Endothelial cell of umbilical vein (primary cell): ENCODE results near the gene PLSCR1. TPM values are rescaled to one million over a fixed set of nuclear protein-coding genes. Genes with fewer than 3 reads are reported as not detected.

ENCODE experiments used
- BruUV-seq: library from RNA; stranded (reverse); fragments of 400-500 nt; replicated peaks from 2 replicates; lab custom pipeline; 2021; lab: Mats Ljungman, UMichigan
- CTCF ChIA-PET: fragments of 300-600, 350-600 bp; sonication (Branson Sonifier 250); formaldehyde crosslinking; loops from one replicate; lab custom pipeline; 2021; ENCODE audit warnings: antibody characterized with exemption, inconsistent platforms; lab: Charles Lee
- POLR2A ChIA-PET: fragments of 300-600, 350-600 bp; sonication (Branson Sonifier 250); formaldehyde crosslinking; loops from one replicate; lab custom pipeline; 2021; ENCODE audit warnings: antibody characterized with exemption, inconsistent platforms; lab: Charles Lee
- DNase-seq: peaks from one replicate; pipeline ENCODE4 v3.0.0-alpha.2; 2011; ENCODE audit warnings: low read depth, low spot score
- FAIRE-seq: peaks from 2 replicates; lab custom pipeline; 2011; peaks lifted over from hg19 to GRCh38; lab: Jason Lieb, UNC
- H2AFZ ChIP-seq: 2 replicates; pipeline ENCODE4 v1.6.0; 2012; ENCODE audit warnings: low read depth, low read length, control low read depth, inconsistent platforms
- H3K27ac ChIP-seq: 2 replicates; pipeline ENCODE4 v1.5.1; 2011; ENCODE audit warnings: low read depth, mild to moderate bottlenecking, control low read depth, low read length, moderate library complexity; ENCODE audit not compliant: insufficient read depth
- H3K27me3 ChIP-seq, 2 experiments: 2 replicates each; pipeline versions ENCODE4 v1.6.0 to v1.6.1; 2011; ENCODE audit warnings: low read length in 2 of 2, mixed read lengths in 1 of 2; ENCODE audit not compliant: control insufficient read depth in 2 of 2, insufficient read depth in 2 of 2
- H3K36me3 ChIP-seq, 2 experiments: 2 replicates in 1 of 2; 3 replicates in 1 of 2; pipeline ENCODE4 v1.5.1; 2011; ENCODE audit warnings: low read length in 2 of 2, mild to moderate bottlenecking in 1 of 2, moderate library complexity in 1 of 2; ENCODE audit not compliant: control insufficient read depth in 2 of 2, insufficient read depth in 2 of 2; ENCODE audit errors: extremely low read depth in 1 of 2
- H3K4me1 ChIP-seq: 3 replicates; pipeline ENCODE4 v1.5.1; 2011; ENCODE audit warnings: mild to moderate bottlenecking, low read length; ENCODE audit not compliant: control insufficient read depth, insufficient read depth; ENCODE audit errors: extremely low read depth
- H3K4me2 ChIP-seq: 2 replicates; pipeline ENCODE4 v1.6.1; 2011; ENCODE audit warnings: low read length, control low read depth, mixed read lengths; ENCODE audit not compliant: insufficient read depth
- H3K4me3 ChIP-seq, 3 experiments: fragments of 200-600 bp in 1 of 3; sonication (generic), shearing (Covaris generic) in 1 of 3; replicated peaks in 1 of 3; 2 replicates each; pipeline ENCODE4 v1.5.1; 2011 to 2016; ENCODE audit warnings: control low read depth in 3 of 3, low read length in 3 of 3, mild to moderate bottlenecking in 2 of 3, inconsistent platforms in 1 of 3, low read depth in 1 of 3, moderate library complexity in 1 of 3; ENCODE audit not compliant: insufficient read depth in 1 of 3
- H3K79me2 ChIP-seq: 2 replicates; pipeline ENCODE4 v1.6.0; 2012; ENCODE audit warnings: low read length, inconsistent platforms; ENCODE audit not compliant: control insufficient read depth, insufficient read depth
- H3K9ac ChIP-seq: replicated peaks from 2 replicates; pipeline ENCODE3; 2011; ENCODE audit warnings: low read length, control low read depth; ENCODE audit not compliant: insufficient read depth; ENCODE audit errors: extremely low read depth
- H3K9me1 ChIP-seq: replicated peaks from 3 replicates; pipeline ENCODE4 v1.6.0; 2011; ENCODE audit warnings: mild to moderate bottlenecking, low read length; ENCODE audit not compliant: control insufficient read depth, insufficient read depth; ENCODE audit errors: extremely low read depth
- H3K9me3 ChIP-seq: replicated peaks from 2 replicates; pipeline ENCODE4 v1.5.1; 2012; ENCODE audit warnings: low read length, inconsistent platforms; ENCODE audit not compliant: control insufficient read depth, insufficient read depth
- H4K20me1 ChIP-seq: replicated peaks from 2 replicates; pipeline ENCODE3; 2011; ENCODE audit warnings: mild to moderate bottlenecking, low read length; ENCODE audit not compliant: control insufficient read depth, insufficient read depth; ENCODE audit errors: extremely low read depth
- EZH2 ChIP-seq: IDR thresholded peaks from 2 replicates; pipeline ENCODE4 v1.6.1; 2012; ENCODE audit warnings: borderline replicate concordance, low read depth, mild to moderate bottlenecking, moderate library complexity, low read length, inconsistent platforms; ENCODE audit not compliant: severe bottlenecking
- FOS ChIP-seq: IDR thresholded peaks from 2 replicates; pipeline ENCODE4 v1.6.1; 2011; ENCODE audit warnings: mild to moderate bottlenecking, low read length, moderate library complexity, borderline replicate concordance; ENCODE audit not compliant: insufficient read depth
- GATA2 ChIP-seq: IDR thresholded peaks from 2 replicates; pipeline ENCODE4 v1.7.0; 2011; ENCODE audit warnings: low read depth, mild to moderate bottlenecking, moderate library complexity, mixed read lengths, low read length; ENCODE audit not compliant: insufficient read length, insufficient read depth
- JUN ChIP-seq: IDR thresholded peaks from 2 replicates; pipeline ENCODE4 v1.6.1; 2011; ENCODE audit warnings: borderline replicate concordance, low read depth; ENCODE audit not compliant: insufficient read length, insufficient read depth
- MYC ChIP-seq: IDR thresholded peaks from one replicate; pipeline ENCODE4 v1.6.1; 2011; ENCODE audit warnings: mild to moderate bottlenecking, low read depth, low read length
- POLR2A ChIP-seq: IDR thresholded peaks from 2 replicates; pipeline ENCODE4 v1.6.1; 2012; ENCODE audit warnings: low read depth, mild to moderate bottlenecking, control low read depth, low read length
- POLR2AphosphoS5 ChIP-seq: IDR thresholded peaks from 2 replicates; pipeline ENCODE4 v1.6.1; 2012; ENCODE audit warnings: low read depth, mild to moderate bottlenecking, control low read depth, low read length, moderate library complexity; ENCODE audit not compliant: insufficient read depth
- dilution Hi-C: fragments of 300-500 bp; cut with MboI; formaldehyde crosslinking; loops from one replicate; pipeline ENCODE4 v1.15.0; 2019; ENCODE audit warnings: low sequenced_read_pairs; ENCODE audit not compliant: extremely low pct_ligation_motif_present
- intact Hi-C: fragments of 100-400 bp; cut with micrococcal nuclease; formaldehyde crosslinking; loops from one replicate; pipeline ENCODE4 v1.10.0; 2022
- polyA plus RNA-seq, 4 experiments: library from polyadenylated mRNA; depleted of rRNA in 3 of 4; stranded (reverse) in 3 of 4; unstranded in 1 of 4; fragments of >200 nt; gene quantifications; 2 replicates each; pipeline versions ENCODE4 v1.2.1 to v1.2.3, GENCODE V29; 2011 to 2012; ENCODE audit warnings: missing spikeins in 1 of 4
- total RNA-seq: library from RNA; stranded (reverse); gene quantifications from 2 replicates; pipeline ENCODE4 v1.2.3, GENCODE V29; 2021
- TF ChIP-seq, protein P1 (sequence below): IDR thresholded peaks from 2 replicates; pipeline ENCODE4 v1.6.1; 2011; ENCODE audit not compliant: insufficient read depth, insufficient read length
- TF ChIP-seq, protein P2 (sequence below), 2 donors: IDR thresholded peaks; 1 replicate in 1 of 2; 2 replicates in 1 of 2; pipeline ENCODE4 v1.5.1; 2011; ENCODE audit warnings: low read length in 2 of 2, mild to moderate bottlenecking in 2 of 2, moderate library complexity in 2 of 2, control low read depth in 1 of 2, inconsistent platforms in 1 of 2, low read depth in 1 of 2; ENCODE audit not compliant: insufficient read depth in 1 of 2; ENCODE audit errors: extremely low read depth in 1 of 2

PLSCR1 gene
- total and polyA plus RNA-seq, 2 donors (not counting 3 experiments of a cell fraction or from before 2014, with no cell fraction given): 53.2 to 78.7 TPM

DNA sequence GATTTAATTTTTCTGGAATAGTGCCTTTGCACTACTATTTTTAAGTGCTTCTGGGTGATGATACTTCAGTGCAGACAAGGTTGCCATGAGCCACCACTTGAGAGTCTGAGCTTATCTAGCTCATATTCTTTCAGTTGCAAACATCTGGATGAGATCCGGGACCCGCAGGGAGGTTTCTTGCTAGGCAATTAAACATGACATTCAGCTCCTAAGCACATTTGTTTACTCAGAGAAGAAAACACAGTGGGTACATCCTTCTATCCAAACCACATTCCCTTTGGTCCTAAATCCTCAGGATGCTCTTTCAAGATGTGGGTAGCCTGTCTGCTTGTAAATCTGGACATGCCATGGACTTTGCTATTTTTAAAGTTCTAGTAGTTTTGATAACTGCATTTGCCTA is 12.0 kb downstream of the PLSCR1 start:
- H3K9ac ChIP-seq: no peak overlapping the region
- H3K4me3 ChIP-seq: no peak overlapping the region
- H3K4me2 ChIP-seq: no peak overlapping the region
- DNase-seq (no peak), FAIRE-seq (no peak)
- H3K36me3 ChIP-seq: peaks cover 3 to 10% of the 10 kb centered on the region in 2 experiments
- no TSS peak for BruUV-seq
- H3K27me3 ChIP-seq: no peaks in the 10 kb centered on the region
- H3K9me1 ChIP-seq: no peaks in the 10 kb centered on the region
- H4K20me1 ChIP-seq: no peaks in the 10 kb centered on the region
- H3K4me1 ChIP-seq: no peaks in the 10 kb centered on the region
- no peaks in the 10 kb centered on the region for H3K9me3 ChIP-seq
- no peak overlapping the region for H2AFZ ChIP-seq
- ChIA-PET POLR2A (no interaction called here), CTCF (interaction anchor here (0.7 to 1.8 kb wide), 4 partner anchors 8 to 58 kb away, joined by 3 to 6 read pairs (median 3); no protein-coding TSS in a partner anchor)
- dilution Hi-C loops (no loop called here), intact Hi-C loops (no loop called here)
- no peak overlapping the region for H3K27ac ChIP-seq
- TF ChIP-seq POLR2AphosphoS5 (no peak), GATA2 (no peak), POLR2A (no peak), JUN (no peak), MYC (no peak), EZH2 (no peak), FOS (no peak)
- TF ChIP-seq, protein P1, sequence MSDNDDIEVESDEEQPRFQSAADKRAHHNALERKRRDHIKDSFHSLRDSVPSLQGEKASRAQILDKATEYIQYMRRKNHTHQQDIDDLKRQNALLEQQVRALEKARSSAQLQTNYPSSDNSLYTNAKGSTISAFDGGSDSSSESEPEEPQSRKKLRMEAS: no peak
- TF ChIP-seq, protein P2, sequence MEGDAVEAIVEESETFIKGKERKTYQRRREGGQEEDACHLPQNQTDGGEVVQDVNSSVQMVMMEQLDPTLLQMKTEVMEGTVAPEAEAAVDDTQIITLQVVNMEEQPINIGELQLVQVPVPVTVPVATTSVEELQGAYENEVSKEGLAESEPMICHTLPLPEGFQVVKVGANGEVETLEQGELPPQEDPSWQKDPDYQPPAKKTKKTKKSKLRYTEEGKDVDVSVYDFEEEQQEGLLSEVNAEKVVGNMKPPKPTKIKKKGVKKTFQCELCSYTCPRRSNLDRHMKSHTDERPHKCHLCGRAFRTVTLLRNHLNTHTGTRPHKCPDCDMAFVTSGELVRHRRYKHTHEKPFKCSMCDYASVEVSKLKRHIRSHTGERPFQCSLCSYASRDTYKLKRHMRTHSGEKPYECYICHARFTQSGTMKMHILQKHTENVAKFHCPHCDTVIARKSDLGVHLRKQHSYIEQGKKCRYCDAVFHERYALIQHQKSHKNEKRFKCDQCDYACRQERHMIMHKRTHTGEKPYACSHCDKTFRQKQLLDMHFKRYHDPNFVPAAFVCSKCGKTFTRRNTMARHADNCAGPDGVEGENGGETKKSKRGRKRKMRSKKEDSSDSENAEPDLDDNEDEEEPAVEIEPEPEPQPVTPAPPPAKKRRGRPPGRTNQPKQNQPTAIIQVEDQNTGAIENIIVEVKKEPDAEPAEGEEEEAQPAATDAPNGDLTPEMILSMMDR (IDR thresholded peaks at IDR 0.05; ENCODE audit: extremely low read depth in 1 of 2, insufficient read depth in 1 of 2, low read depth in 1 of 2, low read length in 2 of 2): no peak
- H3K79me2 ChIP-seq: peaks cover 4% of the 10 kb centered on the region
